ENCODE measurements around the gene NTN5. TPM values are rescaled to one million over a fixed set of nuclear protein-coding genes. Genes with fewer than 3 reads are reported as not detected.

The NTN5 gene
- total RNA-seq, 1 experiment from 2014 or later = 0.55 TPM

DNA sequence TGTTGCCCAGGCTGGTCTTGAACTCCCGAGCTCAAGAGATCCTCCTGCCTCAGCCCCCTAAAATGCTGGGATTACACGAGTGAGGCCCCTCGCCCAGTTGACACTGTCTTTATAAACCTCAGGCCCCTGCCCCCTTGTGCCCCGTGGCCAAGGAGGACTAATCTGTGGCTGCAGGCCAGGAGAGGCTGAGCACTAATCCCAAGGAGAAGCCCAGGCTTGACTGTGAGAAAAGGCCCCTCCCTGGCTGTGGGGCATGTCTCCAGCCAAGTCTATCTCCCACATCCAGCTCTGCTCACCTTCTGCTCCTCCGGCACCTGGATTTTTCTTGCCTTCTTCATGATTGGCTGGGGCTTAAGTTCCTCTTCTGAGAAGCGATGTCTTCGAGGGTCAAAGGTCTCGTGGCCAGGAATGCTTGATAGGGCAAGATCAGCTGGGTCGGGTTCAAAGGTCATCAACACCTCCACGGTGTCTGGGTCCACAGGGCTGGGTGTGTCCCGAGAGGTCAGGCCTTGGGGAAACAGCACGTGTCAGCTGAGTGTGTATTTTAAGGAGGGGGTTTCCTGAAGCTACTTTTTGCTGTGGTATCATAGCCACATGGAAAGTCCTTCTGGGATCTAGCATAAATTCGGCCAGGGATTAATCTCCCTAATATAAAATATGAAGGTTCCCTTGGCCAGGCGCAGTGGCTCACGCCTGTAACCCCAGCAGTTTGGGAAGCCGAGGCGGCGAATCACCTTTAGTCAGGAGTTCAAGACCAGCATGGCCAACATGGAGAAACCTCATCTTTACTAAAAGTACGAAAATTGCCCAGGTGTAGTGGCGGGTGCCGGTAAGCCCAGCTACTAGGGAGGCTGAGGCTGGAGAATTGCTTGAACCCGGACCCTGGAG is 39.4 kb downstream of the NTN5 start:
- H3K4me3 Mint-ChIP-seq = peak overlapping the region in 1 of 2 experiments; percentile 63; a peak in 2 of 5 replicates
- H3K4me2 ChIP-seq (ENCODE audit: insufficient read depth, insufficient read length, low read length) = no peak overlapping the region
- no peaks in the 10 kb centered on the region for H4K20me1 ChIP-seq (ENCODE audit: control insufficient read depth, insufficient read depth, insufficient read length)
- no peak overlapping the region for H3K18ac ChIP-seq (ENCODE audit: insufficient read length, low read depth, low read length)
- no peak overlapping the region for H3K27ac ChIP-seq (ENCODE audit: insufficient read length, low read depth, low read length)
- H3K27ac Mint-ChIP-seq = no peak overlapping the region
- no peak overlapping the region for H2BK12ac ChIP-seq (ENCODE audit: insufficient read length, low read depth, low read length)
- no peaks in the 10 kb centered on the region; the same call in 1 of the 2 replicates for H3K27me3 ChIP-seq (ENCODE audit: insufficient read depth, low read length)
- no peak overlapping the region for H2BK15ac ChIP-seq (ENCODE audit: low read depth, low read length)
- H3T11ph ChIP-seq (ENCODE audit: low read length) = no peak overlapping the region
- H4K5ac ChIP-seq (ENCODE audit: insufficient read length, low read depth, low read length) = no peak overlapping the region
- TF ChIP-seq, protein P1, sequence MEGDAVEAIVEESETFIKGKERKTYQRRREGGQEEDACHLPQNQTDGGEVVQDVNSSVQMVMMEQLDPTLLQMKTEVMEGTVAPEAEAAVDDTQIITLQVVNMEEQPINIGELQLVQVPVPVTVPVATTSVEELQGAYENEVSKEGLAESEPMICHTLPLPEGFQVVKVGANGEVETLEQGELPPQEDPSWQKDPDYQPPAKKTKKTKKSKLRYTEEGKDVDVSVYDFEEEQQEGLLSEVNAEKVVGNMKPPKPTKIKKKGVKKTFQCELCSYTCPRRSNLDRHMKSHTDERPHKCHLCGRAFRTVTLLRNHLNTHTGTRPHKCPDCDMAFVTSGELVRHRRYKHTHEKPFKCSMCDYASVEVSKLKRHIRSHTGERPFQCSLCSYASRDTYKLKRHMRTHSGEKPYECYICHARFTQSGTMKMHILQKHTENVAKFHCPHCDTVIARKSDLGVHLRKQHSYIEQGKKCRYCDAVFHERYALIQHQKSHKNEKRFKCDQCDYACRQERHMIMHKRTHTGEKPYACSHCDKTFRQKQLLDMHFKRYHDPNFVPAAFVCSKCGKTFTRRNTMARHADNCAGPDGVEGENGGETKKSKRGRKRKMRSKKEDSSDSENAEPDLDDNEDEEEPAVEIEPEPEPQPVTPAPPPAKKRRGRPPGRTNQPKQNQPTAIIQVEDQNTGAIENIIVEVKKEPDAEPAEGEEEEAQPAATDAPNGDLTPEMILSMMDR (conservative IDR thresholded peaks at IDR 0.05) = no peak
- H3K9me3 Mint-ChIP-seq = no peaks in the 10 kb centered on the region
- H3K56ac ChIP-seq (ENCODE audit: insufficient read length, low read depth, low read length) = no peak overlapping the region
- H3K79me1 ChIP-seq (ENCODE audit: insufficient read depth, low read depth, low read length, poor library complexity, severe bottlenecking) = no peaks in the 10 kb centered on the region
- WGBS (ENCODE audit: extremely low coverage, insufficient read length, low lambda C conversion rate) = no CpG with 5 or more reads among the region's 22 CpGs
- no peak overlapping the region for H2AK5ac ChIP-seq (ENCODE audit: insufficient read length, low read length)
- H3K4me1 Mint-ChIP-seq = peaks cover 27 to 48% of the 10 kb centered on the region in 2 experiments
- H3K14ac ChIP-seq (ENCODE audit: insufficient read depth, low read length) = no peak overlapping the region
- no peak overlapping the region for H3K23ac ChIP-seq (ENCODE audit: insufficient read length, low read depth, low read length)
- peaks cover 3 to 20% (median 16%) of the 10 kb centered on the region in 3 experiments; a peak in 6 of 7 replicates for H3K36me3 Mint-ChIP-seq (ENCODE audit: insufficient read depth in 1 of 3, low read depth in 3 of 3)
- H3K9ac ChIP-seq (ENCODE audit: extremely low read depth, insufficient read length, low read length) = no peak overlapping the region
- peaks cover 7% of the 10 kb centered on the region; the same call in 1 of the 2 replicates for H3K4me1 ChIP-seq (ENCODE audit: insufficient read depth, low read length)
- DNase-seq = no peak
- H3K4ac ChIP-seq (ENCODE audit: low read depth, low read length) = no peak overlapping the region
- H2BK120ac ChIP-seq (ENCODE audit: low read depth, low read length, poor library complexity, severe bottlenecking) = no peak overlapping the region
- H2BK5ac ChIP-seq (ENCODE audit: insufficient read length, low read length) = no peak overlapping the region
- no peak overlapping the region for H2BK20ac ChIP-seq (ENCODE audit: low read depth, low read length, poor library complexity, severe bottlenecking)
- H3K23me2 ChIP-seq (ENCODE audit: insufficient read length, low read depth, low read length, poor library complexity, severe bottlenecking) = peaks cover 32% of the 10 kb centered on the region
- H4K91ac ChIP-seq (ENCODE audit: insufficient read length, low read depth, low read length) = no peak overlapping the region
- no peak overlapping the region for H4K8ac ChIP-seq (replicated peaks; ENCODE audit: insufficient read length, low read depth, low read length)
- H3K9me3 ChIP-seq (ENCODE audit: control insufficient read depth, low read depth, low read length) = no peaks in the 10 kb centered on the region
- H3K79me2 ChIP-seq (ENCODE audit: insufficient read depth, low read length) = no peaks in the 10 kb centered on the region
- peaks cover 4% of the 10 kb centered on the region for H3K27me3 Mint-ChIP-seq (ENCODE audit: low read depth)
- H2AFZ ChIP-seq (ENCODE audit: low read length) = no peak overlapping the region
